Left lung (tissue), 10 donors: ENCODE measurements around the gene FAM135A. TPM values are rescaled to one million over a fixed set of nuclear protein-coding genes. Genes with fewer than 3 reads are reported as not detected.
A peak's percentile ranks its signal among the peaks of the same experiment; 100 is the strongest.

Experiments used
- ATAC-seq: fragments of 200-7000 bp; cut with Tn5 transposase; one replicate; pipeline ENCODE4 v1.9.1; 2020; ENCODE audit warnings: moderate library complexity
- DNase-seq, 4 donors: peaks; one replicate each; pipeline ENCODE4 v3.0.0-alpha.2; 2013 to 2020
- H3K27ac ChIP-seq, 2 donors: fragments of 200-600 bp; sonication (generic) in 1 of 2; one replicate each; pipeline versions ENCODE4 v1.5.0 to v1.8.0; 2020 to 2021
- H3K27me3 ChIP-seq, 2 donors: fragments of 200-600 bp; sonication (generic) in 1 of 2; one replicate each; pipeline versions ENCODE4 v1.5.0 to v1.8.0; 2020 to 2021
- H3K36me3 ChIP-seq, 2 donors: fragments of 200-600 bp; sonication (generic) in 1 of 2; one replicate each; pipeline versions ENCODE4 v1.5.0 to v1.8.0; 2020 to 2021
- H3K4me1 ChIP-seq, 2 donors: fragments of 200-600 bp; one replicate each; pipeline ENCODE4 v1.8.0; 2021
- H3K4me3 ChIP-seq, 2 donors: fragments of 200-600 bp; sonication (generic) in 1 of 2; one replicate each; pipeline versions ENCODE4 v1.5.0 to v1.8.0; 2020 to 2021; ENCODE audit warnings: mild to moderate bottlenecking in 1 of 2
- H3K9me3 ChIP-seq, 2 donors: fragments of 200-600 bp; sonication (generic) in 1 of 2; one replicate each; pipeline versions ENCODE4 v1.5.0 to v1.8.0; 2020 to 2021
- intact Hi-C, 2 donors: fragments of 100-400 bp; cut with DNase I; formaldehyde crosslinking; loops; one replicate each; pipeline versions ENCODE4 v1.11.2 to v1.14.2; 2022
- polyA plus RNA-seq, 6 donors: library from polyadenylated mRNA; unstranded; fragments of 120-200 nt; gene quantifications; one replicate each; pipeline ENCODE4 v1.2.1, GENCODE V29; 2013; ENCODE audit not compliant: insufficient read length in 6 of 6
- total RNA-seq, 2 donors: library from RNA; stranded (reverse); fragmentation: NEBNext Ultra II Directional; extraction: Animal tissue kit (Norgen Biotek cat#: 25700); gene quantifications; one replicate each; pipeline ENCODE4 v1.2.1, GENCODE V29; 2021
- TF ChIP-seq, protein P1 (sequence below), 2 donors: fragments of 200-600 bp; sonication (generic) in 1 of 2; IDR thresholded peaks; one replicate each; pipeline versions ENCODE4 v1.5.0 to v1.8.0; 2021; ENCODE audit warnings: antibody characterized with exemption in 2 of 2
- donor health status: DM: no; HTN: yes; CAD: no.
- donor health status: DM: no; HTN: no; CAD: no.

Gene FAM135A
- total and polyA plus RNA-seq, 8 donors: 21.9 to 28.8 (median 25.8) TPM

DNA sequence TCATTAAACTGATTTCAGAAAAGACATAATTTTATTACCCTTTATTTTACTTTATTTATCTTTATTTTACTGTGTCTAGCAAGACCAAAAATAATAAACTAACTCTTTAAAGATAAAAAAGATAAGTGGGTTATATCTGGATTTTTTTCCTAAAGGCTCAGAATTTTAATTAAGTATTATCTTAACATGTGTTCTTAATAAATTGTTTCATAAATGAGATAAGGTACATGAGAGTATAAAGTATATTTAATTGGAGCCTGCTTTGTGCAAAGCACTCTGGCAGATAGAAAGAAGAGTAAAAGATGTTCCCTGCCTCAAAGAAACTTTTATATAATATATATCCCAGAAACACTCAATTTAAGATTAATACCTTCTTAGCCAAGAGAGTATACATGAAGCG, 8.7 kb upstream of the FAM135A start:
- Histone ChIP-seq H3K36me3 (no peaks in the 10 kb centered on the region), H3K4me1 (no peaks in the 10 kb centered on the region), H3K4me3 (no peak overlapping the region), H3K9me3 (no peaks in the 10 kb centered on the region), H3K27me3 (peaks cover 0 to 9% of the 10 kb centered on the region in 2 donors), H3K27ac (no peak overlapping the region)
- DNase-seq (no peak), ATAC-seq (no peak)
- TF ChIP-seq, protein P1, sequence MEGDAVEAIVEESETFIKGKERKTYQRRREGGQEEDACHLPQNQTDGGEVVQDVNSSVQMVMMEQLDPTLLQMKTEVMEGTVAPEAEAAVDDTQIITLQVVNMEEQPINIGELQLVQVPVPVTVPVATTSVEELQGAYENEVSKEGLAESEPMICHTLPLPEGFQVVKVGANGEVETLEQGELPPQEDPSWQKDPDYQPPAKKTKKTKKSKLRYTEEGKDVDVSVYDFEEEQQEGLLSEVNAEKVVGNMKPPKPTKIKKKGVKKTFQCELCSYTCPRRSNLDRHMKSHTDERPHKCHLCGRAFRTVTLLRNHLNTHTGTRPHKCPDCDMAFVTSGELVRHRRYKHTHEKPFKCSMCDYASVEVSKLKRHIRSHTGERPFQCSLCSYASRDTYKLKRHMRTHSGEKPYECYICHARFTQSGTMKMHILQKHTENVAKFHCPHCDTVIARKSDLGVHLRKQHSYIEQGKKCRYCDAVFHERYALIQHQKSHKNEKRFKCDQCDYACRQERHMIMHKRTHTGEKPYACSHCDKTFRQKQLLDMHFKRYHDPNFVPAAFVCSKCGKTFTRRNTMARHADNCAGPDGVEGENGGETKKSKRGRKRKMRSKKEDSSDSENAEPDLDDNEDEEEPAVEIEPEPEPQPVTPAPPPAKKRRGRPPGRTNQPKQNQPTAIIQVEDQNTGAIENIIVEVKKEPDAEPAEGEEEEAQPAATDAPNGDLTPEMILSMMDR (IDR thresholded peaks at IDR 0.05): no peak
- intact Hi-C loops: no loop called here

DNA sequence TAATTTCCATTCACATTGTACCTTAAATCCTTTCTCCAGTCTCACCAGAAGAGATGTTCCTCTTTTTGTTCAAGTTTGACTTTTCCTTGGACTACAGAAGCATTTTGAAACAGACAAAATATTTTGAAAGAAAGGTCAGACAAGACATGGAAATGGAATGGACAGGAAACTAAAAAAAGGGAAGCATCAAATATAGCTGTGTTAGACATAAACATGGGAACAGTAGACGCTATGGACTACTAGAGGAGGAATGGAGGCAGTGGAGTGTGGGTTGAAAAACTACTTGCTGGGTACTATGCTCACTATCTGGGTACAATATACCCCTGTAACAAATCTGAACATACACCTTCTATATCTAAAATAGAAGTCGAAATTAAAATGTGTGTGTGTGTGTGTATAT, 4.1 kb upstream of the FAM135A start:
- TF ChIP-seq, protein P1 (IDR thresholded peaks at IDR 0.05): no peak
- Histone ChIP-seq H3K4me3 (no peak overlapping the region), H3K9me3 (no peaks in the 10 kb centered on the region), H3K4me1 (peaks cover 0 to 5% of the 10 kb centered on the region in 2 donors), H3K27ac (no peak overlapping the region), H3K36me3 (no peaks in the 10 kb centered on the region), H3K27me3 (no peaks in the 10 kb centered on the region)
- ATAC-seq (no peak), DNase-seq (no peak)
- intact Hi-C loops: no loop called here

DNA sequence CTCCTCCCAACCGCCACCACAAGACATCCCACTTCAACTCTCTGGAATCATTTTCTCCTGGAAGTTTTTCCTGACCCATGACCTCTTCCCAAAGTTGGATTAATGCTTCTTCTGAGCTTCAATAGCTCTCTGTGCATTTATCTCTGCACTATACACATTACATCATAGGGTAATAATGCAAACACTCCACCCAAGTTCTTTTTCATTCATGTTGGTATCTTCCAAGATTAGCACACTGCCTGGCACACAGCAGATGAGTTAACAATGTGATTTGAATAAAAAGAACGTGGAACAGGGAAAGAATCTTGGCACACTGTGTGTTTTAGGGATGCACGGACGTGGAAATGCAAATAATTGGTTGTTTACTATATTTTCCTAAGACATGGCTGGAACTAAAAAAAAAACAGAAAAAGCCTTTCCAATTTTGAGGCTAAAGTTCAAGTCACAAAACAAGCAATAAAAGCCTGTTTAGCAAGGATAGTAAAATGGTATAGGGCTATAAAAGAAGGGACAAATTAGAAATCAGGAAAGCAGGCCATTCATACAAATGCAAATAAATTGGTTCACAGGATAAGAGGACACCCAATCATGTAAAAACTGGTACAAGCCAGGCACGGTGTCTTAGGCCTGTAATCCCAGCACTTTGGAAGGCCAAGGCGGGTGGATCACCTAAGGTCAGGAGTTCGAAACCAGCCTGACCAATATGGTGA, 1.6 kb upstream of the FAM135A start:
- Histone ChIP-seq H3K27ac (no peak overlapping the region), H3K4me1 (peaks cover 0 to 14% of the 10 kb centered on the region in 2 donors), H3K27me3 (no peaks in the 10 kb centered on the region), H3K4me3 (no peak overlapping the region), H3K36me3 (no peaks in the 10 kb centered on the region), H3K9me3 (no peaks in the 10 kb centered on the region)
- ATAC-seq: no peak
- intact Hi-C loops: no loop called here
- TF ChIP-seq, protein P1 (IDR thresholded peaks at IDR 0.05): no peak
- DNase-seq: no peak

DNA sequence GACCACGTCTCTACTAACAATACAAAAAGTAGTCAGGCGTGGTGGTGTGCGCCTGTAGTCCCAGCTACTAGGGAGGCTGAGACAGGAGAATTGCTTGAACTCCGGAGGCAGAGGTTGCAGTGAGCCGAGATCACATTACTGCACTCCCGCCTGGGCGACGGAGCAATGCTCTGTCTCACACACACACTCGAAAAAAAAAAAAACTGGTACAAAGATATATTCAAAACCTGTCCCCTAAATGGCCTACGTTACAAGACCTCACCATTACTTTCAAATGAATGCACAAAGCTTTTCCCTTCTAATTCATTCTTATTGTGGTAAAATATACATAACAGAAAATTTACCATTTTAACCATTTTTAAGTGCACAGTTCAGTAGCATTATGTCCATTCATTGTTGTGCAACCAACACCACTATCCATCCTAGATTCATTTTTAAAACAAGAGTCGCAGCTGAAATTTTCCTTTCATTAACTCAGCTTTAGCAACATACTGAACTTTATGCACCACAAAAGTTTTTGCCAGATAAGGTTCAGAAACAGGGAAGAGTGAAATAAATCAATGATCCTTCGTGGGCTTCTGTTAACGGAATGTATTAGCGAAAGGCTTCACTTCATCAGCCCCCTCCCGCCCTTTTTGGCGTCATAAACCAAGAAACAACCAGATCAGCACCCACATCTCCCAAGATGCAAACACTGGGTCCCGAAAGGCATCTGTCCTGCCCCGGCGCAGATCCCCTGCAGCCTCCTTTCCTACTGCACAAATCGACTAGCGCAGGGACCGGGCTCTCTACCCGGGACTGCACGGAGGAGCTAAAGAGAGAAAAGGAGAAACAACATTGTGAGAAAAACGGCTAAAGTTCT, 825 bp upstream of the FAM135A start:
- DNase-seq: no peak
- no peaks in the 10 kb centered on the region for H3K9me3 ChIP-seq

More for the DNA sequence above, 825 bp upstream of the FAM135A start:
- Histone ChIP-seq H3K4me1 (peaks cover 0 to 14% of the 10 kb centered on the region in 2 donors), H3K27me3 (no peaks in the 10 kb centered on the region), H3K36me3 (no peaks in the 10 kb centered on the region), H3K27ac (peak overlapping the region; percentile 77 to 78), H3K4me3 (peak overlapping the region; percentile 89 to 95)
- intact Hi-C loops: no loop called here
- TF ChIP-seq, protein P1 (IDR thresholded peaks at IDR 0.05): no peak
- peak; percentile 30 for ATAC-seq
